Activated naive CD8-positive, alpha-beta T cell (primary cell): ENCODE data around the gene SEC31A.
"Not testable (repeated sequence)": the region's sequence is repeated elsewhere in the genome, so short reads cannot be mapped to it uniquely, and the experiment has no call there.

ENCODE experiments used
- H3K27ac Mint-ChIP-seq: one replicate; pipeline ENCODE4 v1.8.0; 2021; ENCODE audit warnings: mixed read lengths
- H3K27me3 Mint-ChIP-seq: one replicate; pipeline ENCODE4 v1.8.0; 2021; ENCODE audit warnings: mixed read lengths
- H3K36me3 Mint-ChIP-seq: one replicate; pipeline ENCODE4 v1.8.0; 2021; ENCODE audit warnings: mixed read lengths
- H3K4me1 Mint-ChIP-seq: one replicate; pipeline ENCODE4 v1.8.0; 2021; ENCODE audit warnings: low read depth, mixed read lengths
- H3K4me3 Mint-ChIP-seq: one replicate; pipeline ENCODE4 v1.8.0; 2021; ENCODE audit warnings: mild to moderate bottlenecking, mixed read lengths
- H3K9me3 Mint-ChIP-seq: one replicate; pipeline ENCODE4 v1.8.0; 2021; ENCODE audit warnings: low read depth, mixed read lengths

Gene SEC31A

GRCh38 chr4:82890901-82891706 lies at the start of gene SEC31A:
TSS of gene SEC31A (minus strand) at chr4:82891153. CDS start at chr4:82881936, 9,217 bp downstream.
- peak within 1 kb of the TSS; percentile 95 for H3K27ac Mint-ChIP-seq
- peak within 1 kb of the TSS; percentile 95 for H3K4me3 Mint-ChIP-seq
- peaks cover 46% of the 10 kb centered on the region for H3K4me1 Mint-ChIP-seq
- peaks cover 12% of the 10 kb centered on the region for H3K36me3 Mint-ChIP-seq
- H3K9me3 Mint-ChIP-seq, result no peaks in the 10 kb centered on the region
- H3K27me3 Mint-ChIP-seq, result no peaks in the 10 kb centered on the region

- Mint-ChIP-seq H3K36me3 (peaks cover 17% of the 10 kb centered on the region), H3K4me1 (no peaks in the 10 kb centered on the region), H3K27ac (no peak overlapping the region), H3K9me3 (no peaks in the 10 kb centered on the region), H3K4me3 (no peak overlapping the region), H3K27me3 (no peaks in the 10 kb centered on the region)
These were observed 48.5 kb upstream of the SEC31A start for GRCh38 chr4:82939414-82939813.

- Mint-ChIP-seq H3K4me1 (no peaks in the 10 kb centered on the region), H3K9me3 (no peaks in the 10 kb centered on the region), H3K27ac (no peak overlapping the region)
These were observed 43.5 kb upstream of the SEC31A start for GRCh38 chr4:82934441-82934840.

GRCh38 chr4:82930848-82931755 lies 40.1 kb upstream of the SEC31A start:
- Mint-ChIP-seq H3K27me3 (no peaks in the 10 kb centered on the region), H3K36me3 (peaks cover 10% of the 10 kb centered on the region), H3K27ac (no peak overlapping the region), H3K4me3 (no peak overlapping the region), H3K4me1 (no peaks in the 10 kb centered on the region), H3K9me3 (no peaks in the 10 kb centered on the region)

More at GRCh38 chr4:82934441-82934840, 43.5 kb upstream of the SEC31A start:
- no peaks in the 10 kb centered on the region for H3K27me3 Mint-ChIP-seq
- no peak overlapping the region for H3K4me3 Mint-ChIP-seq
- peaks cover 18% of the 10 kb centered on the region for H3K36me3 Mint-ChIP-seq

- no peaks in the 10 kb centered on the region for H3K36me3 Mint-ChIP-seq
- H3K9me3 Mint-ChIP-seq, result no peaks in the 10 kb centered on the region
- no peaks in the 10 kb centered on the region for H3K27me3 Mint-ChIP-seq
- H3K4me3 Mint-ChIP-seq, result no peak overlapping the region
- no peaks in the 10 kb centered on the region for H3K4me1 Mint-ChIP-seq
- H3K27ac Mint-ChIP-seq, result no peak overlapping the region
These were observed 30.8 kb upstream of the SEC31A start for GRCh38 chr4:82921795-82922194.

GRCh38 chr4:82919386-82919785 lies 28.4 kb upstream of the SEC31A start:
- H3K4me1 Mint-ChIP-seq, result no peaks in the 10 kb centered on the region
- no peak overlapping the region for H3K4me3 Mint-ChIP-seq
- H3K27me3 Mint-ChIP-seq, result no peaks in the 10 kb centered on the region
- no peak overlapping the region for H3K27ac Mint-ChIP-seq
- peaks cover 1% of the 10 kb centered on the region for H3K36me3 Mint-ChIP-seq
- H3K9me3 Mint-ChIP-seq, result no peaks in the 10 kb centered on the region

GRCh38 chr4:82918091-82918490 lies 27.1 kb upstream of the SEC31A start:
- H3K36me3 Mint-ChIP-seq, result peaks cover 6% of the 10 kb centered on the region
- no peak overlapping the region for H3K4me3 Mint-ChIP-seq
- H3K27me3 Mint-ChIP-seq, result no peaks in the 10 kb centered on the region
- H3K27ac Mint-ChIP-seq, result no peak overlapping the region
- no peaks in the 10 kb centered on the region for H3K9me3 Mint-ChIP-seq
- H3K4me1 Mint-ChIP-seq, result no peaks in the 10 kb centered on the region

- not testable (repeated sequence) for H3K4me1 Mint-ChIP-seq, H3K27ac Mint-ChIP-seq, H3K27me3 Mint-ChIP-seq, H3K4me3 Mint-ChIP-seq, H3K9me3 Mint-ChIP-seq
- peaks cover 18% of the 10 kb centered on the region for H3K36me3 Mint-ChIP-seq
These were observed 23.0 kb upstream of the SEC31A start for GRCh38 chr4:82913968-82914367.

GRCh38 chr4:82913305-82913704 lies 22.4 kb upstream of the SEC31A start:
- Mint-ChIP-seq H3K36me3 (peaks cover 18% of the 10 kb centered on the region), H3K4me3 (no peak overlapping the region)

GRCh38 chr4:82909326-82909725 lies 18.4 kb upstream of the SEC31A start:
- no peaks in the 10 kb centered on the region for H3K27me3 Mint-ChIP-seq
- H3K4me1 Mint-ChIP-seq, result peaks cover 20% of the 10 kb centered on the region
- no peaks in the 10 kb centered on the region for H3K9me3 Mint-ChIP-seq
- H3K27ac Mint-ChIP-seq, result no peak overlapping the region
- no peak overlapping the region for H3K4me3 Mint-ChIP-seq
- peaks cover 16% of the 10 kb centered on the region for H3K36me3 Mint-ChIP-seq

More at GRCh38 chr4:82913305-82913704, 22.4 kb upstream of the SEC31A start:
- Mint-ChIP-seq H3K9me3 (no peaks in the 10 kb centered on the region), H3K4me1 (no peaks in the 10 kb centered on the region), H3K27ac (no peak overlapping the region), H3K27me3 (no peaks in the 10 kb centered on the region)

- H3K4me3 Mint-ChIP-seq, result peak overlapping the region; percentile 5
These were observed 15.5 kb upstream of the SEC31A start for GRCh38 chr4:82906469-82906868.

GRCh38 chr4:82905205-82905604 lies 14.3 kb upstream of the SEC31A start:
- H3K27ac Mint-ChIP-seq, result peak overlapping the region; percentile 90
- peaks cover 8% of the 10 kb centered on the region for H3K36me3 Mint-ChIP-seq
- peaks cover 33% of the 10 kb centered on the region for H3K4me1 Mint-ChIP-seq
- H3K4me3 Mint-ChIP-seq, result peak overlapping the region; percentile 71
- H3K27me3 Mint-ChIP-seq, result no peaks in the 10 kb centered on the region
- H3K9me3 Mint-ChIP-seq, result no peaks in the 10 kb centered on the region

More at GRCh38 chr4:82906469-82906868, 15.5 kb upstream of the SEC31A start:
- peaks cover 33% of the 10 kb centered on the region for H3K4me1 Mint-ChIP-seq
- H3K36me3 Mint-ChIP-seq, result peaks cover 12% of the 10 kb centered on the region
- H3K27me3 Mint-ChIP-seq, result no peaks in the 10 kb centered on the region
- no peaks in the 10 kb centered on the region for H3K9me3 Mint-ChIP-seq
- H3K27ac Mint-ChIP-seq, result no peak overlapping the region

- no peaks in the 10 kb centered on the region for H3K27me3 Mint-ChIP-seq
- peaks cover 2% of the 10 kb centered on the region for H3K36me3 Mint-ChIP-seq
- H3K9me3 Mint-ChIP-seq, result no peaks in the 10 kb centered on the region
- H3K27ac Mint-ChIP-seq, result peak overlapping the region; percentile 84
- peak overlapping the region; percentile 64 for H3K4me3 Mint-ChIP-seq
- peaks cover 38% of the 10 kb centered on the region for H3K4me1 Mint-ChIP-seq
These were observed 12.8 kb upstream of the SEC31A start for GRCh38 chr4:82903737-82904136.

GRCh38 chr4:82901183-82901718 lies 10.3 kb upstream of the SEC31A start:
- H3K27ac Mint-ChIP-seq, result no peak overlapping the region
- H3K9me3 Mint-ChIP-seq, result no peaks in the 10 kb centered on the region
- peaks cover 50% of the 10 kb centered on the region for H3K4me1 Mint-ChIP-seq
- peaks cover 2% of the 10 kb centered on the region for H3K36me3 Mint-ChIP-seq
- H3K27me3 Mint-ChIP-seq, result no peaks in the 10 kb centered on the region
- H3K4me3 Mint-ChIP-seq, result no peak overlapping the region
